Lower leg skin (tissue), 4 donors: ENCODE data around the gene GTSE1. TPM values are rescaled to one million over a fixed set of nuclear protein-coding genes. Genes with fewer than 3 reads are reported as not detected.

Experiments used
- DNase-seq, 2 donors: peaks; one replicate each; pipeline ENCODE4 v3.0.0-alpha.2; 2019; ENCODE audit warnings: low spot score in 2 of 2
- H3K4me3 ChIP-seq: fragments of 200-600 bp; sonication (generic); 2 replicates; pipeline ENCODE4 v1.5.1; 2017; ENCODE audit warnings: mild to moderate bottlenecking, low read depth; ENCODE audit not compliant: poor library complexity, severe bottlenecking
- POLR2A ChIP-seq, 2 donors: fragments of 450-650 bp; IDR thresholded peaks; one replicate each; pipeline ENCODE4 v1.6.1; 2016 to 2017; ENCODE audit warnings: antibody characterized with exemption in 2 of 2, mild to moderate bottlenecking in 1 of 2, moderate library complexity in 1 of 2
- WGBS, 2 donors: methylation state at CpG; one replicate each; pipeline ENCODE4 v1.1.5; 2018; 5-methylcytosine and 5-hydroxymethylcytosine counted together
- intact Hi-C: fragments of 100-400 bp; cut with DNase I; formaldehyde crosslinking; loops from one replicate; pipeline ENCODE4 v1.15.0; 2023; ENCODE audit warnings: low total_unique reads
- total RNA-seq, 4 donors: library from RNA; depleted of rRNA; stranded (reverse); fragments of >200 nt; gene quantifications; one replicate each; pipeline ENCODE4 v1.1.0, GENCODE V29; 2016
- TF ChIP-seq, protein P1 (sequence below), 3 donors: fragments of 450-650 bp; IDR thresholded peaks; one replicate each; pipeline ENCODE4 v1.5.1; 2016; ENCODE audit warnings: antibody characterized with exemption in 3 of 3, mild to moderate bottlenecking in 3 of 3, moderate library complexity in 2 of 3

GTSE1 gene
- total RNA-seq, 4 donors from 2014 or later = 0.44 to 1.5 (median 0.91) TPM

DNA sequence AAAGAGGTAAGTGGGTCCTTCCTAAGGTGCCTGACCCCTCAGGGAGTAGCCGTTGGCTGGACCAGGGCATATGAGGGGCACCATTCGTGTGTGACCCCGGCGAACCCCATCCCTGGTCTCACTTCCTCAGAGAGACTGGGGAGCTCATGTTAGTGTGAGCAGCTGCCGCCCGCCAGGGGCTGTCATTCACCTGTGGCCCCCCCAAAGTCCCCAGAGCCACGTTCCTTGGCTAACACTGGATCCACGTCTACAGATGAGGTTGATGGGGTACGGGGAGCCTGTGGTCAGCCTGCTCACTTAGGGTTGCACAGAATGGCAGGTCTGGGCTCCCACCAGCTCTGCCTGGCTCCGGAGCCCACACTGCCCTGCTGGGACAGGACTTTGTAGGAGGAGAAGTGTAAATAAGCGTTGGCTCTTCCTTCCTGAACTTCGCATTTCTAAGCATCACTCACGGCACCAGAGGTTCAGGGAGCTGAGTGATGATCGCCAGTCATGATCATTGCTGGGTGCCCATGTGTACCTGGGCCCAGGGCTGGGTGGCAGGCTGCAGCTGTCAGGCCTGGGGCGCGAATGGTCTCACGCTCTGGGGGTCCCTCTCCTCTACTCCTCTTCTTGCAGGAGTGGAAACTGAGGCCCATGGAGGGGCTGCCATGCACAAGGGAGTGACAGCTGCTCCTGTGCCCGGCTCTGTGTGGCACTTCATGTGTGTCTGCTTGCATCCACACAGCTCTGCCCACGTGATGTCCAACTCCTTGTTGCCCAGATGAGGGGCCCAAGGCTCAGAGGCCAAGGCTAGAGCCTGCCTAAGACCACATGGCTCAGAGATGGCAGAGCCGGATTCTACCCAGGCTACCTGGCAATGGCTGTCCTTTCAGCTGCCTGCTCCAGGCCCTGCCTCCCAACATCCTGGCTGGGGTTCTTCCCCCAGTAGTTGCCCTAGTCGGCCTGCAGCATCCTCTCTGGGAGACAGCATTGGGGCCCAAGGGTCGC lies 17.7 kb upstream of the GTSE1 start:
- no peak overlapping the region for H3K4me3 ChIP-seq
- WGBS, 2 donors = 90 to 94% methylated on average over 21 to 22 of the region's 22 CpGs
- TF ChIP-seq, protein P1, sequence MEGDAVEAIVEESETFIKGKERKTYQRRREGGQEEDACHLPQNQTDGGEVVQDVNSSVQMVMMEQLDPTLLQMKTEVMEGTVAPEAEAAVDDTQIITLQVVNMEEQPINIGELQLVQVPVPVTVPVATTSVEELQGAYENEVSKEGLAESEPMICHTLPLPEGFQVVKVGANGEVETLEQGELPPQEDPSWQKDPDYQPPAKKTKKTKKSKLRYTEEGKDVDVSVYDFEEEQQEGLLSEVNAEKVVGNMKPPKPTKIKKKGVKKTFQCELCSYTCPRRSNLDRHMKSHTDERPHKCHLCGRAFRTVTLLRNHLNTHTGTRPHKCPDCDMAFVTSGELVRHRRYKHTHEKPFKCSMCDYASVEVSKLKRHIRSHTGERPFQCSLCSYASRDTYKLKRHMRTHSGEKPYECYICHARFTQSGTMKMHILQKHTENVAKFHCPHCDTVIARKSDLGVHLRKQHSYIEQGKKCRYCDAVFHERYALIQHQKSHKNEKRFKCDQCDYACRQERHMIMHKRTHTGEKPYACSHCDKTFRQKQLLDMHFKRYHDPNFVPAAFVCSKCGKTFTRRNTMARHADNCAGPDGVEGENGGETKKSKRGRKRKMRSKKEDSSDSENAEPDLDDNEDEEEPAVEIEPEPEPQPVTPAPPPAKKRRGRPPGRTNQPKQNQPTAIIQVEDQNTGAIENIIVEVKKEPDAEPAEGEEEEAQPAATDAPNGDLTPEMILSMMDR (IDR thresholded peaks at IDR 0.05) = no peak
- no peak for TF ChIP-seq POLR2A (IDR thresholded peaks at IDR 0.05)
- DNase-seq = peak in 1 of 2 donors; percentile 74
- intact Hi-C loops = no loop called here

DNA sequence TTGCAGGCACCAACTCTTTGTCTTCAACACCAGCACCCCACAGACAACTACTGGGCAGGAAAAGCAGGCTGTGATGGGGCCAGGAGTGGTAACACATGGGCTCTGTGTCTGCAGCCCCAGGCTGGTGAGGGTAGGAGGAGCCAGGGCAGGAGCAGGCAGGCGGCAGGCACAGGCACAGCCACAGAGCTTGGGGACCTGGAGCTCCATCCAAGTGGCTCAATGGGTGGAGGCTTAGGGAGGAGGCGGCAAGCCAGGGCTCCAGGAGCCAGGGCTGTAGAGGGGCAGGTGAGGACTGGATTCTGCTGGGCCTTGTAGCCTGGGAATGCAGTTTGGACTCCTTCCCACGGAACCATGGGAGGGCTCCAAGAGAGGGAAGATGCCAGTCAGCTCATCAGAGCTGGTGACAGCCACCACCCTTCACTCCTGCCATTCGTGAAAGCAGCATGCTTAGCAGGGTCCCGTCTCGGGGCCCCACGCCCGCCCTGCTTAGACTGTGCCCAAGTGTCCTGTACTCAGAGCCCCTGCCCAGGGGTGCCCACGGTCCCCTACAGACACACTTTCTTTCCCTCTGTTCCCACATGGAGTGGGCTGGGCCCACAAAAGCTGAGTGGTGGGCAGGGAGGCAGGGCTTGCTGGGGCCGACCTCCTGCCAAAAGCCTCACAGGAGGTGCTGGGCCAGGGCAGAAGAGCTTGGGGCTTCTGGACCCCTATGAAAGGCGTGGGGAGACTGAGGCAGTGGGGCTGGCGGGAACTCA lies 16.4 kb upstream of the GTSE1 start:
- no peak overlapping the region for H3K4me3 ChIP-seq
- DNase-seq = peak in 1 of 2 donors; percentile 81
- intact Hi-C loops = no loop called here
- no peak for TF ChIP-seq POLR2A (IDR thresholded peaks at IDR 0.05)
- TF ChIP-seq, protein P1 (IDR thresholded peaks at IDR 0.05) = no peak
- 64 to 65% methylated on average over 11 to 12 of the region's 12 CpGs for WGBS, 2 donors

DNA sequence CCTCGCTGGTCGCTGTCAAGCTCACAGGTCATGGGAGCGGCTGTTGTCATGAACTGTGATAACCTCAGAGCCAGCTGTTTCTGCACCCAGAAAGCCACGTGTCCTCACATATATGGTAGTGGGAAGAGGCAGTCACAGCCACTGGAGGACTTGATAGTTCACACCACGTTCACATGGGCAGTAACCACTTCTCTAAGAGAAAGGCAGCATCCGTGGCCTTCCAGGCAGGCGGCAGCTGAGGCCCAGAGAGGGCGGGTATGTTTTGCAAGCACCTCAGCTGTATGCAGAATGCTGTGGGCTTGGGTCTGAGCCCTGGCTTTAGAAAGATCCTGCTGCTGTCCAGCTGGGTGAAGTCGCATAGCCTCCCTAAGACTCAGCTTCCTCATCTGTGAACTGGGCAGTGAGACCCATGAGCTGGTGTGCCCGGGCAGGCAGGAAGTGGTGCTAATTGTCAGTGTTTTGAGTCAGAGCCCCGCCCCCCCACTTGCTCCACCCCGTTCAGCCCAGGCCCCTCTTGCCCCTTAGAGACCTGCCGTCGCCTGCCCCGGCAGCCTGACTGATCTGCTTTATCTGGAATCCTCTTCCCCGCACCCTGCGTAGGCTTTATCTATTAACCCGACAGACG lies 15.6 kb upstream of the GTSE1 start:
- intact Hi-C loops = no loop called here
- H3K4me3 ChIP-seq = no peak overlapping the region
- TF ChIP-seq, protein P1 (IDR thresholded peaks at IDR 0.05) = no peak
- no peak for TF ChIP-seq POLR2A (IDR thresholded peaks at IDR 0.05)
- DNase-seq = peak in 1 of 2 donors; percentile 85
- WGBS, 2 donors = 72 to 76% methylated on average over 16 to 19 of the region's 19 CpGs

DNA sequence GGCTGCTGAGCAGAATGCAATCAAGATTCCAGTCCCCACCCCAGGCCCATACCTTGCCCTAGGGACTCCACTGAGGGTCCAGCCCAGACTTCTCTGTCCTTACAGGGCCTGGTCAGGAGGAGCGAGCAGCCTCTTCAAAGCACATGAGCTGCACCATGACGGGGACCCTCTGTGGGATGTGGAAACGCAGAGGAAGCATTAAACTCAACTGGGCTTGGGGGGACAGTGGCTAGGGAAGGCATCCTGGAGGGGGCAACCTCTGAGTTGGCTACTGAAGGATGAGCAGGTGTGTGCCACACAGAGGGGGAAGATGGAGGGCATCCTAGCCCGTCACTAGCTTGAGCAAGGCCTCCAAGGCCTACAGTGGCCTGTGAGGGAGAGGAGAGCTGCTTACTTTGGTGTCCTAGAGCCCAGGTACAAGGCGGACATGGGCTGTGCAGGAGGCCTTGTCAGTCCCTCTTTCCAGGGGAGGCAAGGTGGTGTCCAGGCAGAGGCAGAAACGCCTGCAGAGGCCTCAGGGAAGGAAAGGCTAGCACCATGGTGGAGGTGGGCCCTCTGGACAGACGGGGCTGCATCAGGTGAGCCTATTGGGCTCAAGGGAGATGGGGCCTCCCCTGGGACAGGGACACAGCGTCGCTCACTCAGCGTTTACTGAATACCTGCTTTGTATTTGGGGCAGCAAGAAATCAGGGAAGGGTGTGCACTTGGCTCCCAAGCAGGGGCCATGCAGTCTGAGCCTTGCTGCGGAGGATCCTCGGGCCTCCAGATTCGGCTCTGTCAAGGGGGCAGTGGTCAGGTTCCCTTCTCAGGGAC lies 14.6 kb upstream of the GTSE1 start:
- no peak overlapping the region for H3K4me3 ChIP-seq
- intact Hi-C loops = no loop called here
- WGBS, 2 donors = 94 to 99% methylated on average over 13 of the region's 13 CpGs
- no peak for TF ChIP-seq POLR2A (IDR thresholded peaks at IDR 0.05)
- TF ChIP-seq, protein P1 (IDR thresholded peaks at IDR 0.05) = no peak
- peak in 1 of 2 donors; percentile 81 for DNase-seq

DNA sequence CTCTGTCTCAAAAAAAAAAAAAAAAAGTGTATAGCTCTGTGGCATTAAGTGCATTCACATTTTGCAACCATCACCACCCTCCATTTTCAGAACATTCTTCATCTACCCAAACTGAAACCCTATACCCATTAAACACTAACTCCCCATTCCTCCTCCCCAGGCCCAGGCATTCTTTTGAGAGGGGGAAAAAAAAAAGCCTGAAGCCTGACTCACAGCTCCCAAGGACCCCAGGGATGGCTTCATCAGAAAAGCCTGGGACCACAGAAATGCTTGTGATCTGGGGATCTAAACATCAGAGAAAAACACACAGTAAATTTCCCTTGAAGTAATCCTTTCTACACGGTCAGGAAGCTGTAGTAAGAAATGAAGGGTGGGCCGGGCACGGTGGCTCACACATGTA lies 10.7 kb upstream of the GTSE1 start:
- no peak for TF ChIP-seq POLR2A (IDR thresholded peaks at IDR 0.05)
- TF ChIP-seq, protein P1 (IDR thresholded peaks at IDR 0.05) = no peak
- intact Hi-C loops = no loop called here
- WGBS, 2 donors = 94 to 98% methylated on average over 3 of the region's 3 CpGs
- H3K4me3 ChIP-seq = no peak overlapping the region
- DNase-seq = no peak
